Measurements from ENCODE around the gene NTHL1.

Gene NTHL1

GRCh38 chr16:2082171-2082982, 34.7 kb upstream of the NTHL1 start:
- no peak for TF ChIP-seq CTCF (IDR thresholded peaks at IDR 0.05; ENCODE audit: low read depth, low read length, missing control alignments)
- peaks cover 58% of the 10 kb centered on the region for H3K36me3 ChIP-seq (replicated peaks)
- H3K27ac ChIP-seq: no peak overlapping the region
- DNase-seq: no peak
- in situ Hi-C loops (cut with HindIII; ENCODE audit: low pct_ligation_motif_present, low sequenced_read_pairs): no loop called here
- no peak overlapping the region for H3K4me3 ChIP-seq (ENCODE audit: low read depth, low read length)
- no peaks in the 10 kb centered on the region for H3K27me3 ChIP-seq (replicated peaks)

GRCh38 chr16:2081201-2082084, 33.8 kb upstream of the NTHL1 start:
- no peak overlapping the region for H3K4me3 ChIP-seq (ENCODE audit: low read depth, low read length)
- H3K36me3 ChIP-seq (replicated peaks): peaks cover 60% of the 10 kb centered on the region
- TF ChIP-seq CTCF (IDR thresholded peaks at IDR 0.05; ENCODE audit: low read depth, low read length, missing control alignments): no peak
- H3K27ac ChIP-seq: no peak overlapping the region
- no peak for DNase-seq
- in situ Hi-C loops (cut with HindIII; ENCODE audit: low pct_ligation_motif_present, low sequenced_read_pairs): no loop called here
- no peaks in the 10 kb centered on the region for H3K27me3 ChIP-seq (replicated peaks)

- Histone ChIP-seq H3K4me3 (ENCODE audit: low read depth, low read length) (no peak overlapping the region), H3K36me3 (replicated peaks) (peaks cover 65% of the 10 kb centered on the region), H3K27me3 (replicated peaks) (no peaks in the 10 kb centered on the region), H3K27ac (no peak overlapping the region)
- in situ Hi-C loops (cut with HindIII; ENCODE audit: low pct_ligation_motif_present, low sequenced_read_pairs): loop anchor here (5.0 to 10.0 kb wide), 2 partner anchors 43 to 85 kb away; no protein-coding TSS in a partner anchor
- no peak for TF ChIP-seq CTCF (IDR thresholded peaks at IDR 0.05; ENCODE audit: low read depth, low read length, missing control alignments)
- no peak for DNase-seq
Measured at GRCh38 chr16:2079991-2080390, 32.4 kb upstream of the NTHL1 start.

GRCh38 chr16:2079311-2079800, 31.7 kb upstream of the NTHL1 start:
- in situ Hi-C loops (cut with HindIII; ENCODE audit: low pct_ligation_motif_present, low sequenced_read_pairs): loop anchor here (5.0 to 10.0 kb wide), 2 partner anchors 42 to 85 kb away; no protein-coding TSS in a partner anchor
- no peak overlapping the region for H3K27ac ChIP-seq
- H3K36me3 ChIP-seq (replicated peaks): peaks cover 63% of the 10 kb centered on the region
- TF ChIP-seq CTCF (IDR thresholded peaks at IDR 0.05; ENCODE audit: low read depth, low read length, missing control alignments): no peak
- H3K4me3 ChIP-seq (ENCODE audit: low read depth, low read length): no peak overlapping the region
- DNase-seq: no peak
- H3K27me3 ChIP-seq (replicated peaks): no peaks in the 10 kb centered on the region

GRCh38 chr16:2078691-2079090, 31.1 kb upstream of the NTHL1 start:
- no peak for DNase-seq
- no peaks in the 10 kb centered on the region for H3K27me3 ChIP-seq (replicated peaks)
- no peak overlapping the region for H3K4me3 ChIP-seq (ENCODE audit: low read depth, low read length)
- no peak for TF ChIP-seq CTCF (IDR thresholded peaks at IDR 0.05; ENCODE audit: low read depth, low read length, missing control alignments)
- in situ Hi-C loops (cut with HindIII; ENCODE audit: low pct_ligation_motif_present, low sequenced_read_pairs): loop anchor here (5.0 to 10.0 kb wide), 2 partner anchors 41 to 86 kb away; no protein-coding TSS in a partner anchor
- H3K27ac ChIP-seq: no peak overlapping the region
- H3K36me3 ChIP-seq (replicated peaks): peaks cover 63% of the 10 kb centered on the region

Measured in brain microvascular endothelial cell (primary cell).